MM.1S (cell line): ENCODE data around the gene OR10G2.
A peak's percentile ranks its signal among the peaks of the same experiment; 100 is the strongest.
"Not testable (repeated sequence)": the region's sequence is repeated elsewhere in the genome, so short reads cannot be mapped to it uniquely, and the experiment has no call there.

Source experiments
- DNase-seq: peaks from one replicate; pipeline ENCODE4 v3.0.0-alpha.2; 2015
- H2AFZ ChIP-seq: fragments of 300-600 bp; sonication (generic); 2 replicates; pipeline ENCODE4 v1.6.0; 2016; ENCODE audit warnings: antibody characterized with exemption, low read length
- H3F3A ChIP-seq: fragments of 300-600 bp; sonication (generic); 2 replicates; pipeline ENCODE4 v1.6.1; 2016; ENCODE audit warnings: mild to moderate bottlenecking, antibody characterized with exemption, low read length, moderate library complexity, mixed read lengths; ENCODE audit not compliant: insufficient read depth
- H3K27ac ChIP-seq: fragments of 300-600 bp; sonication (generic); 2 replicates; pipeline ENCODE4 v1.5.1; 2016; ENCODE audit warnings: mild to moderate bottlenecking, low read length
- H3K27me3 ChIP-seq: fragments of 300-600 bp; sonication (generic); replicated peaks from 2 replicates; pipeline ENCODE4 v1.6.0; 2016; ENCODE audit warnings: low read length; ENCODE audit not compliant: insufficient read depth
- H3K36me3 ChIP-seq: fragments of 300-600 bp; sonication (generic); replicated peaks from 2 replicates; pipeline ENCODE4 v1.6.1; 2016; ENCODE audit warnings: mild to moderate bottlenecking, low read length, mixed read lengths; ENCODE audit not compliant: insufficient read depth
- H3K4me1 ChIP-seq: fragments of 300-600 bp; sonication (generic); 2 replicates; pipeline ENCODE4 v1.6.1; 2016; ENCODE audit warnings: low read length, mixed read lengths
- H3K4me2 ChIP-seq: fragments of 300-600 bp; sonication (generic); 2 replicates; pipeline ENCODE4 v1.6.0; 2016; ENCODE audit warnings: low read depth, low read length
- H3K4me3 ChIP-seq: fragments of 300-600 bp; sonication (generic); 2 replicates; pipeline ENCODE4 v1.5.1; 2016; ENCODE audit warnings: low read length, mixed read lengths
- H3K79me2 ChIP-seq: fragments of 300-600 bp; sonication (generic); 2 replicates; pipeline ENCODE4 v1.6.1; 2016; ENCODE audit warnings: mixed run types, low read length, mixed read lengths
- H3K9ac ChIP-seq: fragments of 300-600 bp; sonication (generic); 2 replicates; pipeline ENCODE4 v1.6.1; 2016; ENCODE audit warnings: low read length, mixed read lengths
- H3K9me2 ChIP-seq: fragments of 300-600 bp; sonication (generic); replicated peaks from 2 replicates; pipeline ENCODE4 v1.6.1; 2016; ENCODE audit warnings: mild to moderate bottlenecking, low read length, mixed read lengths; ENCODE audit not compliant: insufficient read depth
- H3K9me3 ChIP-seq: fragments of 300-600 bp; sonication (generic); replicated peaks from 2 replicates; pipeline ENCODE4 v1.6.1; 2016; ENCODE audit warnings: mild to moderate bottlenecking, low read length, mixed read lengths; ENCODE audit not compliant: insufficient read depth
- H4K20me1 ChIP-seq: fragments of 300-600 bp; sonication (generic); 2 replicates; pipeline ENCODE4 v1.6.1; 2016; ENCODE audit warnings: mild to moderate bottlenecking, low read length, moderate library complexity, mixed read lengths; ENCODE audit not compliant: insufficient read depth
- EZH2 ChIP-seq: fragments of 300-600 bp; sonication (generic); optimal IDR thresholded peaks from 2 replicates; pipeline ENCODE3; 2017; ENCODE audit warnings: low read depth, mild to moderate bottlenecking, antibody characterized with exemption, low read length, mixed read lengths
- EZH2phosphoT487 ChIP-seq: fragments of 300-600 bp; sonication (generic); IDR thresholded peaks from 2 replicates; pipeline ENCODE4 v1.6.1; 2018; ENCODE audit warnings: antibody characterized with exemption, low read length
- TF ChIP-seq, protein P1 (sequence below): fragments of 300-600 bp; sonication (generic); IDR thresholded peaks from 2 replicates; pipeline ENCODE4 v1.5.1; 2016; ENCODE audit warnings: antibody characterized with exemption, low read length, mixed read lengths

OR10G2 gene

DNA sequence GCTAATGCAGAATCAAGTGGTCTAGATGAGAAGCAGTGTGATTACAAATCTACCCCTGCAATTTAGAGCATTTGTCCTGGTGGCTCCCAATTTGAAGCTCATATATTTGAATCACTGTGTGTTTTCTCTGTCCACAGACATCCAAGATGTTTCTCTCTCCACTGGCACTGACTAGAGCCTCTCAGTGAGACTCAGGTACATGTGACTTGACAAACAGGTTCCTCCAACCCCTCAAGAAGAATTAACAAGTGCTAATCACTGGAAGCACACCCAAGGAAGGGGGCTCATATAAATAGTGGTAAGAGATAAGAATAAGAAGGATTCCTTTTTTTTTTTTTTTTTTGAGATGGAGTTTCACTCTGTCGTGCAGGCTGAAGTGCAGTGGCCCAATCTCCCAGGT lies 20.5 kb downstream of the OR10G2 start:
- Histone ChIP-seq H3K27me3 (no peaks in the 10 kb centered on the region), H3K4me1 (0 out of 2 replicates have a peak, but pooled peaks cover 7% of the 10 kb centered on the region), H3K27ac (no peak overlapping the region), H2AFZ (no peak overlapping the region), H3K9ac (no peak overlapping the region), H3F3A (no peaks in the 10 kb centered on the region), H3K4me3 (no peak overlapping the region), H3K9me3 (no peaks in the 10 kb centered on the region), H3K9me2 (no peaks in the 10 kb centered on the region), H4K20me1 (no peaks in the 10 kb centered on the region), H3K79me2 (no peaks in the 10 kb centered on the region), H3K36me3 (no peaks in the 10 kb centered on the region), H3K4me2 (no peak overlapping the region)
- TF ChIP-seq EZH2, result no peak
- TF ChIP-seq, protein P1, sequence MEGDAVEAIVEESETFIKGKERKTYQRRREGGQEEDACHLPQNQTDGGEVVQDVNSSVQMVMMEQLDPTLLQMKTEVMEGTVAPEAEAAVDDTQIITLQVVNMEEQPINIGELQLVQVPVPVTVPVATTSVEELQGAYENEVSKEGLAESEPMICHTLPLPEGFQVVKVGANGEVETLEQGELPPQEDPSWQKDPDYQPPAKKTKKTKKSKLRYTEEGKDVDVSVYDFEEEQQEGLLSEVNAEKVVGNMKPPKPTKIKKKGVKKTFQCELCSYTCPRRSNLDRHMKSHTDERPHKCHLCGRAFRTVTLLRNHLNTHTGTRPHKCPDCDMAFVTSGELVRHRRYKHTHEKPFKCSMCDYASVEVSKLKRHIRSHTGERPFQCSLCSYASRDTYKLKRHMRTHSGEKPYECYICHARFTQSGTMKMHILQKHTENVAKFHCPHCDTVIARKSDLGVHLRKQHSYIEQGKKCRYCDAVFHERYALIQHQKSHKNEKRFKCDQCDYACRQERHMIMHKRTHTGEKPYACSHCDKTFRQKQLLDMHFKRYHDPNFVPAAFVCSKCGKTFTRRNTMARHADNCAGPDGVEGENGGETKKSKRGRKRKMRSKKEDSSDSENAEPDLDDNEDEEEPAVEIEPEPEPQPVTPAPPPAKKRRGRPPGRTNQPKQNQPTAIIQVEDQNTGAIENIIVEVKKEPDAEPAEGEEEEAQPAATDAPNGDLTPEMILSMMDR, result no peak
- no peak for TF ChIP-seq EZH2phosphoT487
- no peak for DNase-seq

DNA sequence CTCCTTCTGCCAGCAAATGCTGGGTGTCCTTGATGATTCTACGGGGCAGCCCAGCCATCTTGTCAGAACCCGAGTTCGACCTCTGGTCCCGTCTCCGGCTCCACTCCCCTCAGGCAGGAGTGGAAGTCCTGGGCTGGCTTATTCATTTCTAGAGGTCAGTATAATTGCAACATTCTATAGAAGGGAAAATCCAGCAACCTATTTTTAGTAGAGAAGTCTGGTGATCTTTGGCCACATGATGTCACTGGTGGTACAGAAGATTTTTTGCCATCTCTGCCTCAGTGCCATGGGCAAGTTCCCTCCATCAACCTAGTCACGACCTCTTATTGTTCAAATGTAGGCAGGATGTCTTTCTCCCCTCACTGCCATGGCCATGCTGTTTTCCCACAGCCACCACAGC lies 22.4 kb downstream of the OR10G2 start:
- Histone ChIP-seq H3K27me3 (no peaks in the 10 kb centered on the region), H3F3A (no peaks in the 10 kb centered on the region), H3K9ac (no peak overlapping the region), H3K36me3 (no peaks in the 10 kb centered on the region), H3K9me3 (no peaks in the 10 kb centered on the region), H3K4me1 (0 out of 2 replicates have a peak, but pooled peaks cover 7% of the 10 kb centered on the region), H3K4me2 (peak overlapping the region; percentile 15; the same call in 1 of the 2 replicates), H3K27ac (no peak overlapping the region), H2AFZ (0 out of 2 replicates have a peak overlapping the region, but pooled peaks have one; percentile 35), H3K4me3 (no peak overlapping the region), H3K79me2 (no peaks in the 10 kb centered on the region), H3K9me2 (no peaks in the 10 kb centered on the region), H4K20me1 (no peaks in the 10 kb centered on the region)
- TF ChIP-seq EZH2, result no peak
- TF ChIP-seq, protein P1, result peak; percentile 12; the same call in 1 of the 2 replicates
- TF ChIP-seq EZH2phosphoT487, result no peak
- DNase-seq, result peak; percentile 13

DNA sequence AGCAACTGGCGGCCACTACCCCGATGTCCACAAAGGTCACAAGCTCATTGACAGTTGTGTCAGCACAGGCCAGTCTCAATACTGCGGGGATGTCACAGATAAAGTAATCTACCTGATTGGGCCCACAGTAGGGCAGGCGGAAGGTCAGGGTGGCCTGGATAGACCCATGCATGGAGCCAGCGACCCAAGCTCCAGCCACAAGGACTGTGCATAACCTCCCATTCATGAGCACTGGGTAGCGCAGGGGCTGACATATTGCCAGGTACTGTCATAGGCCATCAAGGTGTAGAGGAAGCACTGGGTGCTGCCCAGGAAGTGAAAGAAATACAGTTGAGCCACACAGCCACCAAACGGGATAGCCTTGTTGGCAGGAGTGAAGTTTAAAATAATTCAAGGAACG lies 32.6 kb downstream of the OR10G2 start:
- H3K79me2 ChIP-seq, H3K4me2 ChIP-seq, H3K4me3 ChIP-seq, H2AFZ ChIP-seq, DNase-seq, H3K4me1 ChIP-seq, H3F3A ChIP-seq, H3K9me2 ChIP-seq, H3K27me3 ChIP-seq, H3K9me3 ChIP-seq, H3K36me3 ChIP-seq, H3K27ac ChIP-seq, H4K20me1 ChIP-seq, H3K9ac ChIP-seq: not testable (repeated sequence)

DNA sequence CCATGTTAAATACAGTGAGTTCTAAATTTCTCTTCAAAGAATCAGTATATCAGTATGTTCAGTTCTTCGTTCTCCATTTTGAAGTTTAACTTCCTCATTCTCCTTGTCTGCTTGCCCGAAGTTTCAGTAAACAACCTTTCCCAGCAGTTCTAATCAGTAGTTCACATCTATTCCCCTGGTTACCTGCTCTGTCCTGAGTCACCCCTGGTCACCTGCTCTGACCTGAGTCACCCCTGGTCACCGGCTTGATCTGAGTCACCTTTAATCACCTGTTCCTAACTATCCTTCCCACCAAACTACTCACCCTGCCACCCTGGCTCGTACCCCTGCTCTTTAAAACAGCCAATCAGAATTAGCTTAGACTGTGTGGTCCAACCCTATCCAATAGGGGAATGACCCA lies 45.4 kb downstream of the OR10G2 start:
- Histone ChIP-seq H3F3A (no peaks in the 10 kb centered on the region), H3K9me3 (no peaks in the 10 kb centered on the region), H3K4me2 (no peak overlapping the region), H3K36me3 (no peaks in the 10 kb centered on the region), H3K27me3 (no peaks in the 10 kb centered on the region), H3K9me2 (no peaks in the 10 kb centered on the region), H3K4me1 (no peaks in the 10 kb centered on the region), H4K20me1 (no peaks in the 10 kb centered on the region), H3K79me2 (no peaks in the 10 kb centered on the region), H3K9ac (no peak overlapping the region), H2AFZ (no peak overlapping the region), H3K4me3 (no peak overlapping the region), H3K27ac (no peak overlapping the region)
- TF ChIP-seq EZH2phosphoT487, result no peak
- no peak for TF ChIP-seq EZH2
- TF ChIP-seq, protein P1, result no peak
- DNase-seq, result no peak
